Upper lobe of left lung (tissue), 6 donors: ENCODE results near the gene CABYR. TPM values are rescaled to one million over a fixed set of nuclear protein-coding genes. Genes with fewer than 3 reads are reported as not detected.

Experiments
- ATAC-seq, 2 donors: fragments of 200-7000 bp; cut with Tn5 transposase; one replicate each; pipeline ENCODE4 v1.9.1; 2022; ENCODE audit warnings: mild to moderate bottlenecking in 2 of 2, moderate library complexity in 2 of 2; ENCODE audit not compliant: low FRiP score in 2 of 2
- DNase-seq, 2 donors: peaks; one replicate each; pipeline ENCODE4 v3.0.0-alpha.2; 2019 to 2020
- H3K27ac ChIP-seq, 4 donors: fragments of 200-600 bp; sonication (generic); one replicate each; pipeline ENCODE4 v1.5.1; 2016 to 2019
- H3K27me3 ChIP-seq, 4 donors: fragments of 200-600 bp; sonication (generic); one replicate each; pipeline ENCODE4 v1.5.1; 2017 to 2019
- H3K36me3 ChIP-seq, 4 donors: fragments of 200-600 bp; sonication (generic); one replicate each; pipeline ENCODE4 v1.5.1; 2016 to 2019
- H3K4me1 ChIP-seq, 4 donors: fragments of 200-600 bp; sonication (generic); one replicate each; pipeline ENCODE4 v1.5.1; 2018 to 2019
- H3K4me3 ChIP-seq, 4 donors: fragments of 200-600 bp; sonication (generic); one replicate each; pipeline ENCODE4 v1.5.1; 2017 to 2019; ENCODE audit warnings: mild to moderate bottlenecking in 2 of 4, moderate library complexity in 1 of 4
- H3K9me3 ChIP-seq, 4 donors: fragments of 200-600 bp; sonication (generic); one replicate each; pipeline ENCODE4 v1.5.1; 2018 to 2019
- CTCF ChIP-seq, 6 experiments: fragments of 450-650 bp in 4 of 6; fragments of 200-600 bp in 2 of 6; sonication (generic) in 2 of 6; IDR thresholded peaks; one replicate each; pipeline ENCODE4 v1.5.1; 2016 to 2019; ENCODE audit warnings: antibody characterized with exemption in 6 of 6
- EP300 ChIP-seq, 4 donors: sonication (generic); formaldehyde crosslinking; IDR thresholded peaks; one replicate each; pipeline ENCODE4 v1.5.1; 2017; ENCODE audit warnings: antibody characterized with exemption in 4 of 4, control low read depth in 2 of 4
- POLR2A ChIP-seq, 4 donors: fragments of 450-650 bp; IDR thresholded peaks; one replicate each; pipeline ENCODE4 v1.5.1; 2016 to 2017; ENCODE audit warnings: antibody characterized with exemption in 4 of 4, mild to moderate bottlenecking in 2 of 4
- POLR2AphosphoS5 ChIP-seq, 2 donors: sonication (generic); formaldehyde crosslinking; IDR thresholded peaks; one replicate each; pipeline ENCODE4 v1.5.1; 2017; ENCODE audit warnings: antibody characterized with exemption in 2 of 2
- WGBS, 2 donors: methylation state at CpG; one replicate each; pipeline ENCODE4 v1.1.5; 2017 to 2018; 5-methylcytosine and 5-hydroxymethylcytosine counted together
- total RNA-seq, 6 donors: library from RNA; depleted of rRNA in 4 of 6; stranded (reverse); fragments of >200 nt in 4 of 6; gene quantifications; one replicate each; pipeline versions ENCODE4 v1.1.0 to v1.2.1, GENCODE V29; 2016 to 2021
- donor health status: DM: no; HTN: no; CAD: no; lungs with moderate emphysema.
- donor health status: DM: no; HTN: yes; CAD: no; lungs with severe emphysema.

CABYR gene
- total RNA-seq, 6 donors from 2014 or later = 0.51 to 3.1 (median 2.1) TPM; not detected in 2

- H3K4me1 ChIP-seq = peaks cover 0 to 5% (median 0%) of the 10 kb centered on the region in 4 donors
- no peaks in the 10 kb centered on the region for H3K27me3 ChIP-seq
- TF ChIP-seq POLR2AphosphoS5 (IDR thresholded peaks at IDR 0.05) (no peak), POLR2A (IDR thresholded peaks at IDR 0.05) (no peak), EP300 (IDR thresholded peaks at IDR 0.05) (no peak), CTCF (IDR thresholded peaks at IDR 0.05) (no peak)
- H3K9me3 ChIP-seq = no peaks in the 10 kb centered on the region
- 90 to 98% methylated on average over 7 of the region's 7 CpGs for WGBS, 2 donors
- ATAC-seq (no peak), DNase-seq (no peak)
- H3K4me3 ChIP-seq = no peak overlapping the region
- no peak overlapping the region for H3K27ac ChIP-seq
- peaks cover 0 to 3% (median 0%) of the 10 kb centered on the region in 4 donors for H3K36me3 ChIP-seq
These were observed 46.9 kb downstream of the CABYR start for GRCh38 chr18:24185805-24186204.

GRCh38 chr18:24187049-24187448 is 48.2 kb downstream of the CABYR start:
- no peaks in the 10 kb centered on the region for H3K27me3 ChIP-seq
- no peak for ATAC-seq
- H3K4me3 ChIP-seq = no peak overlapping the region
- TF ChIP-seq EP300 (IDR thresholded peaks at IDR 0.05) (no peak), CTCF (IDR thresholded peaks at IDR 0.05) (no peak)
- H3K36me3 ChIP-seq = peaks cover 0 to 3% (median 0%) of the 10 kb centered on the region in 4 donors
- H3K4me1 ChIP-seq = peaks cover 0 to 5% (median 0%) of the 10 kb centered on the region in 4 donors
- no peaks in the 10 kb centered on the region for H3K9me3 ChIP-seq
- WGBS, 2 donors = 68 to 81% methylated on average over 5 of the region's 5 CpGs
- DNase-seq = no peak
- H3K27ac ChIP-seq = no peak overlapping the region

GRCh38 chr18:24187689-24188088 is 48.8 kb downstream of the CABYR start:
- 86 to 88% methylated on average over 1 of the region's 1 CpG for WGBS, 2 donors
- H3K9me3 ChIP-seq = no peaks in the 10 kb centered on the region
- TF ChIP-seq EP300 (IDR thresholded peaks at IDR 0.05) (no peak), POLR2AphosphoS5 (IDR thresholded peaks at IDR 0.05) (no peak), CTCF (IDR thresholded peaks at IDR 0.05) (no peak), POLR2A (IDR thresholded peaks at IDR 0.05) (no peak)
- ATAC-seq (peak in 1 of 2 donors; percentile 42), DNase-seq (no peak)
- no peak overlapping the region for H3K27ac ChIP-seq
- no peak overlapping the region for H3K4me3 ChIP-seq
- peaks cover 0 to 3% (median 0%) of the 10 kb centered on the region in 4 donors for H3K36me3 ChIP-seq
- H3K27me3 ChIP-seq = no peaks in the 10 kb centered on the region
- H3K4me1 ChIP-seq = peaks cover 0 to 5% (median 0%) of the 10 kb centered on the region in 4 donors

- ATAC-seq (no peak), DNase-seq (no peak)
- no peaks in the 10 kb centered on the region for H3K9me3 ChIP-seq
- H3K27me3 ChIP-seq = no peaks in the 10 kb centered on the region
- TF ChIP-seq POLR2A (IDR thresholded peaks at IDR 0.05) (no peak), POLR2AphosphoS5 (IDR thresholded peaks at IDR 0.05) (no peak), CTCF (IDR thresholded peaks at IDR 0.05) (no peak), EP300 (IDR thresholded peaks at IDR 0.05) (no peak)
- H3K4me1 ChIP-seq = peaks cover 0 to 5% (median 0%) of the 10 kb centered on the region in 4 donors
- no peak overlapping the region for H3K4me3 ChIP-seq
- H3K27ac ChIP-seq = no peak overlapping the region
- WGBS, 2 donors = 78 to 80% methylated on average over 5 of the region's 5 CpGs
- H3K36me3 ChIP-seq = peaks cover 0 to 3% (median 0%) of the 10 kb centered on the region in 4 donors
These were observed 49.3 kb downstream of the CABYR start for GRCh38 chr18:24188120-24188519.

GRCh38 chr18:24189007-24189528 is 50.2 kb downstream of the CABYR start:
- DNase-seq (peak in 1 of 2 donors; percentile 41), ATAC-seq (peak; percentile 19 to 49)
- H3K4me3 ChIP-seq = no peak overlapping the region
- peaks cover 0 to 3% (median 0%) of the 10 kb centered on the region in 4 donors for H3K36me3 ChIP-seq
- no peak overlapping the region for H3K27ac ChIP-seq
- 69 to 94% methylated on average over 2 to 6 of the region's 6 CpGs for WGBS, 2 donors
- H3K9me3 ChIP-seq = no peaks in the 10 kb centered on the region
- no peaks in the 10 kb centered on the region for H3K27me3 ChIP-seq
- TF ChIP-seq EP300 (IDR thresholded peaks at IDR 0.05) (no peak), POLR2AphosphoS5 (IDR thresholded peaks at IDR 0.05) (no peak), CTCF (IDR thresholded peaks at IDR 0.05) (no peak), POLR2A (IDR thresholded peaks at IDR 0.05) (no peak)
- peaks cover 0 to 5% (median 0%) of the 10 kb centered on the region in 4 donors for H3K4me1 ChIP-seq
